Testis (tissue), 2 donors: ENCODE results near the gene ACE.

ENCODE experiments used
- POLR2A ChIP-seq: fragments of 450-650 bp; IDR thresholded peaks from one replicate; pipeline ENCODE4 v1.6.1; 2017; ENCODE audit warnings: antibody characterized with exemption, mild to moderate bottlenecking, moderate library complexity
- TF ChIP-seq, protein P1 (sequence below), 3 experiments: fragments of 450-650 bp in 2 of 3; fragments of 200-600 bp in 1 of 3; sonication (generic) in 1 of 3; IDR thresholded peaks; one replicate each; pipeline ENCODE4 v1.5.1; 2016 to 2019; ENCODE audit warnings: antibody characterized with exemption in 3 of 3, mild to moderate bottlenecking in 2 of 3, moderate library complexity in 1 of 3

DNA sequence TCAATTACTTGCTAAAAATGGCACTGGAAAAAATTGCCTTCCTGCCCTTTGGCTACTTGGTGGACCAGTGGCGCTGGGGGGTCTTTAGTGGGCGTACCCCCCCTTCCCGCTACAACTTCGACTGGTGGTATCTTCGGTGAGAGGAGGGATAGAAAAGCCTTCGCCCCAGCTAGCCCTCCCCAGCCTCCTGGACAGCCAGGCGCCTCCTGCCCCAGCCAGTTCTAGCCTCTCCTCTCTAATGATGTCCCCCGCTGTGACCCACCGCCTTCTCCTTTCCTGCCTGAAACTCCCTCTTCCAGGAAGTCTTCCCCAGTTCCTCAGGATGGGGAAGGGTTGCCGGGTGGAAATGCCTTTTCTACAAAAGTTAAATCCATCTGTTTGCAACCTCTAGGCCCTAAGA, 6.2 kb downstream of the ACE start:
- TF ChIP-seq, protein P1, sequence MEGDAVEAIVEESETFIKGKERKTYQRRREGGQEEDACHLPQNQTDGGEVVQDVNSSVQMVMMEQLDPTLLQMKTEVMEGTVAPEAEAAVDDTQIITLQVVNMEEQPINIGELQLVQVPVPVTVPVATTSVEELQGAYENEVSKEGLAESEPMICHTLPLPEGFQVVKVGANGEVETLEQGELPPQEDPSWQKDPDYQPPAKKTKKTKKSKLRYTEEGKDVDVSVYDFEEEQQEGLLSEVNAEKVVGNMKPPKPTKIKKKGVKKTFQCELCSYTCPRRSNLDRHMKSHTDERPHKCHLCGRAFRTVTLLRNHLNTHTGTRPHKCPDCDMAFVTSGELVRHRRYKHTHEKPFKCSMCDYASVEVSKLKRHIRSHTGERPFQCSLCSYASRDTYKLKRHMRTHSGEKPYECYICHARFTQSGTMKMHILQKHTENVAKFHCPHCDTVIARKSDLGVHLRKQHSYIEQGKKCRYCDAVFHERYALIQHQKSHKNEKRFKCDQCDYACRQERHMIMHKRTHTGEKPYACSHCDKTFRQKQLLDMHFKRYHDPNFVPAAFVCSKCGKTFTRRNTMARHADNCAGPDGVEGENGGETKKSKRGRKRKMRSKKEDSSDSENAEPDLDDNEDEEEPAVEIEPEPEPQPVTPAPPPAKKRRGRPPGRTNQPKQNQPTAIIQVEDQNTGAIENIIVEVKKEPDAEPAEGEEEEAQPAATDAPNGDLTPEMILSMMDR (IDR thresholded peaks at IDR 0.05) = no peak
- no peak for TF ChIP-seq POLR2A
